Ovary (tissue), 9 donors: ENCODE data around the gene PIK3R6. TPM values are rescaled to one million over a fixed set of nuclear protein-coding genes. Genes with fewer than 3 reads are reported as not detected.

ENCODE experiments used
- DNase-seq, 5 donors: peaks; one replicate each; pipeline ENCODE4 v3.0.0-alpha.2; 2019 to 2020
- H3K27ac ChIP-seq, 2 donors: fragments of 200-600 bp; one replicate each; pipeline versions ENCODE4 v1.5.1 to v1.8.0; 2019 to 2022
- H3K27me3 ChIP-seq: fragments of 200-600 bp; one replicate; pipeline ENCODE4 v1.8.0; 2022
- H3K36me3 ChIP-seq: fragments of 200-600 bp; sonication (generic); one replicate; pipeline ENCODE4 v1.5.1; 2019
- H3K4me1 ChIP-seq: one replicate; pipeline ENCODE4 v1.8.1; 2013; ENCODE audit warnings: mild to moderate bottlenecking, moderate library complexity; ENCODE audit not compliant: insufficient read depth
- H3K4me3 ChIP-seq: fragments of 200-600 bp; sonication (generic); one replicate; pipeline ENCODE4 v1.5.1; 2017
- H3K9me3 ChIP-seq, 2 donors: fragments of 200-600 bp in 1 of 2; sonication (generic) in 1 of 2; one replicate each; pipeline versions ENCODE4 v1.5.1 to v1.8.1; 2013 to 2019; ENCODE audit warnings: mild to moderate bottlenecking in 1 of 2, moderate library complexity in 1 of 2
- CTCF ChIP-seq, 3 donors: fragments of 450-650 bp in 2 of 3; fragments of 200-600 bp in 1 of 3; IDR thresholded peaks; one replicate each; pipeline versions ENCODE4 v1.5.1 to v1.8.0; 2016 to 2022; ENCODE audit warnings: antibody characterized with exemption in 3 of 3, mild to moderate bottlenecking in 1 of 3
- EP300 ChIP-seq: sonication (generic); formaldehyde crosslinking; IDR thresholded peaks from one replicate; pipeline ENCODE4 v1.6.1; 2017; ENCODE audit warnings: antibody characterized with exemption
- POLR2A ChIP-seq: fragments of 450-650 bp; IDR thresholded peaks from one replicate; pipeline ENCODE4 v1.6.1; 2017; ENCODE audit warnings: antibody characterized with exemption, mild to moderate bottlenecking, moderate library complexity
- WGBS, 3 donors: extraction: QIAGEN DNeasy Blood & Tissue Kit in 1 of 3; methylation state at CpG; one replicate each; pipeline versions ENCODE4 v1.1.5 to v1.1.7; 2013 to 2017; 5-methylcytosine and 5-hydroxymethylcytosine counted together
- intact Hi-C, 4 donors: fragments of 100-400 bp; cut with DNase I; formaldehyde crosslinking; loops; one replicate each; pipeline versions ENCODE4 v1.11.0 to v1.15.1; 2022 to 2023
- polyA plus RNA-seq, 2 donors: library from polyadenylated mRNA; stranded (reverse); fragments of 200-250 nt in 1 of 2; fragments of 350-450 nt in 1 of 2; fragmentation: Illumina TruSeq in 1 of 2; extraction: RNeasy Lipid Tissue Mini Kit (QIAGEN cat#74804) in 1 of 2; gene quantifications; one replicate each; pipeline ENCODE4 v1.2.3, GENCODE V29; 2013 to 2014
- total RNA-seq, 7 donors: library from RNA; depleted of rRNA in 2 of 7; stranded (reverse); fragments of >200 nt in 2 of 7; fragmentation: NEBNext Ultra II Directional in 3 of 7; extraction: Animal tissue kit (Norgen Biotek cat#: 25700) in 3 of 7; gene quantifications; one replicate each; pipeline versions ENCODE4 v1.1.0 to v1.2.4, GENCODE V29; 2016 to 2023
- donor health status: DM: no; HTN: no; CAD: no; lungs with moderate emphysema.
- donor health status: DM: no; HTN: no; CAD: no.
- donor health status: Bipolar disorder and iron deficiency.
- donor health status: DM: yes; HTN: yes; CAD: no.
- donor health status: DM: no; HTN: no; CAD: no.
- donor health status: DM: yes; HTN: yes; CAD: no.

Gene PIK3R6
- total and polyA plus RNA-seq, 9 donors, result 0.12 to 0.93 (median 0.23) TPM

- Histone ChIP-seq H3K27me3 (no peaks in the 10 kb centered on the region), H3K9me3 (no peaks in the 10 kb centered on the region), H3K27ac (no peak overlapping the region), H3K36me3 (no peaks in the 10 kb centered on the region), H3K4me1 (no peaks in the 10 kb centered on the region), H3K4me3 (no peak overlapping the region)
- DNase-seq, result no peak
- 89 to 93% (median 91%) methylated on average over 11 to 12 of the region's 12 CpGs for WGBS, 3 donors
- intact Hi-C loops, result no loop called here
- TF ChIP-seq EP300 (no peak), CTCF (IDR thresholded peaks at IDR 0.05) (no peak), POLR2A (no peak)
Observed at GRCh38 chr17:8838551-8839095, 28.9 kb downstream of the PIK3R6 start.

GRCh38 chr17:8837563-8838075 lies 29.9 kb downstream of the PIK3R6 start:
- Histone ChIP-seq H3K9me3 (no peaks in the 10 kb centered on the region), H3K4me1 (no peaks in the 10 kb centered on the region), H3K4me3 (no peak overlapping the region), H3K36me3 (no peaks in the 10 kb centered on the region), H3K27ac (no peak overlapping the region), H3K27me3 (no peaks in the 10 kb centered on the region)
- intact Hi-C loops, result loop anchor here in 1 of 4 donors (2.0 kb wide), 1 partner anchor 45 kb away; no protein-coding TSS in a partner anchor
- no peak for TF ChIP-seq POLR2A
- no peak for TF ChIP-seq EP300
- TF ChIP-seq CTCF (IDR thresholded peaks at IDR 0.05), result no peak
- WGBS, 3 donors, result 28 to 32% (median 29%) methylated on average over 8 of the region's 8 CpGs
- no peak for DNase-seq

- H3K9me3 ChIP-seq, result no peaks in the 10 kb centered on the region
- intact Hi-C loops, result loop anchor here in 1 of 4 donors (2.0 kb wide), 1 partner anchor 46 kb away; no protein-coding TSS in a partner anchor
- no peak overlapping the region for H3K4me3 ChIP-seq
- H3K27me3 ChIP-seq, result no peaks in the 10 kb centered on the region
- DNase-seq, result no peak
- H3K36me3 ChIP-seq, result no peaks in the 10 kb centered on the region
- 41 to 49% (median 47%) methylated on average over 15 of the region's 15 CpGs for WGBS, 3 donors
- no peak overlapping the region for H3K27ac ChIP-seq
- no peaks in the 10 kb centered on the region for H3K4me1 ChIP-seq
- no peak for TF ChIP-seq CTCF (IDR thresholded peaks at IDR 0.05)
- no peak for TF ChIP-seq POLR2A
- TF ChIP-seq EP300, result no peak
Observed at GRCh38 chr17:8836821-8837562, 30.5 kb downstream of the PIK3R6 start.

- intact Hi-C loops, result loop anchor here in 1 of 4 donors (2.0 kb wide), 1 partner anchor 47 kb away; no protein-coding TSS in a partner anchor
- DNase-seq, result no peak
- Histone ChIP-seq H3K27ac (no peak overlapping the region), H3K27me3 (no peaks in the 10 kb centered on the region), H3K4me1 (no peaks in the 10 kb centered on the region), H3K9me3 (no peaks in the 10 kb centered on the region), H3K36me3 (no peaks in the 10 kb centered on the region), H3K4me3 (no peak overlapping the region)
- 85 to 90% (median 89%) methylated on average over 6 of the region's 6 CpGs for WGBS, 3 donors
- TF ChIP-seq EP300 (no peak), CTCF (IDR thresholded peaks at IDR 0.05) (no peak), POLR2A (no peak)
Observed at GRCh38 chr17:8835631-8836364, 31.7 kb downstream of the PIK3R6 start.
